Neural progenitor cell (in vitro differentiated cells): ENCODE measurements around the gene PXDC1. TPM values are rescaled to one million over a fixed set of nuclear protein-coding genes. Genes with fewer than 3 reads are reported as not detected.

Experiments used
- DNase-seq: peaks from one replicate; pipeline ENCODE4 v3.0.0-alpha.2; 2016; ENCODE audit warnings: low spot score
- H2AFZ ChIP-seq: fragments of 200-600 bp; sonication (generic); replicated peaks from 2 replicates; pipeline ENCODE4 v1.6.1; 2016; ENCODE audit warnings: antibody characterized with exemption
- H3F3A ChIP-seq: fragments of 200-600 bp; sonication (generic); 2 replicates; pipeline ENCODE4 v1.6.1; 2016; ENCODE audit warnings: antibody characterized with exemption, low read depth
- H3K27ac ChIP-seq: fragments of 200-600 bp; sonication (generic); 2 replicates; pipeline ENCODE4 v1.5.1; 2016; ENCODE audit warnings: mild to moderate bottlenecking
- H3K27me3 ChIP-seq: fragments of 200-600 bp; sonication (generic); 2 replicates; pipeline ENCODE4 v1.6.1; 2016; ENCODE audit warnings: mild to moderate bottlenecking, moderate library complexity
- H3K36me3 ChIP-seq: fragments of 200-600 bp; sonication (generic); 2 replicates; pipeline ENCODE4 v1.5.1; 2016
- H3K4me1 ChIP-seq: fragments of 200-600 bp; sonication (generic); 2 replicates; pipeline ENCODE4 v1.6.1; 2016; ENCODE audit warnings: mixed run types
- H3K4me2 ChIP-seq: fragments of 200-600 bp; sonication (generic); 2 replicates; pipeline ENCODE4 v1.6.1; 2016
- H3K4me3 ChIP-seq: fragments of 200-600 bp; sonication (generic); 2 replicates; pipeline ENCODE4 v1.5.1; 2016
- H3K79me2 ChIP-seq: fragments of 200-600 bp; sonication (generic); 2 replicates; pipeline ENCODE4 v1.6.1; 2016; ENCODE audit warnings: low read depth
- H3K9ac ChIP-seq: fragments of 200-600 bp; sonication (generic); 2 replicates; pipeline ENCODE4 v1.6.1; 2016
- H3K9me3 ChIP-seq: fragments of 200-600 bp; sonication (generic); 2 replicates; pipeline ENCODE4 v1.5.1; 2016; ENCODE audit warnings: low read depth
- H4K20me1 ChIP-seq: fragments of 200-600 bp; sonication (generic); 2 replicates; pipeline ENCODE4 v1.6.1; 2016; ENCODE audit warnings: low read depth
- H3K27ac Mint-ChIP-seq: 3 replicates; pipeline ENCODE4 v1.8.0; 2021; ENCODE audit warnings: mixed read lengths
- H3K27me3 Mint-ChIP-seq: 2 replicates; pipeline ENCODE4 v1.8.0; 2022; ENCODE audit warnings: low read depth, mild to moderate bottlenecking, inconsistent platforms, moderate library complexity, mixed read lengths; ENCODE audit not compliant: insufficient read depth
- H3K36me3 Mint-ChIP-seq: 3 replicates; pipeline ENCODE4 v1.8.0; 2021; ENCODE audit warnings: mixed read lengths
- H3K4me1 Mint-ChIP-seq: 3 replicates; pipeline ENCODE4 v1.8.0; 2021; ENCODE audit warnings: mixed read lengths
- H3K4me3 Mint-ChIP-seq: 3 replicates; pipeline ENCODE4 v1.8.0; 2021; ENCODE audit warnings: mild to moderate bottlenecking, moderate library complexity, mixed read lengths
- H3K9me3 Mint-ChIP-seq: 3 replicates; pipeline ENCODE4 v1.8.0; 2020; ENCODE audit warnings: mixed read lengths
- CTCF ChIP-seq: fragments of 200-600 bp; sonication (generic); IDR thresholded peaks from 2 replicates; pipeline ENCODE4 v1.5.1; 2017; ENCODE audit warnings: antibody characterized with exemption, mild to moderate bottlenecking
- EZH2 ChIP-seq: fragments of 200-600 bp; sonication (generic); IDR thresholded peaks from 2 replicates; pipeline ENCODE4 v1.6.1; 2017; ENCODE audit warnings: antibody characterized with exemption, mild to moderate bottlenecking, moderate library complexity
- EZH2phosphoT487 ChIP-seq: fragments of 200-600 bp; sonication (generic); IDR thresholded peaks from 2 replicates; pipeline ENCODE4 v1.6.1; 2017; ENCODE audit warnings: antibody characterized with exemption
- total RNA-seq: library from RNA; depleted of rRNA; stranded (reverse); fragments of >200 nt; gene quantifications from 2 replicates; pipeline ENCODE4 v1.2.3, GENCODE V29; 2015; ENCODE audit warnings: low replicate concordance

Gene PXDC1
- total RNA-seq, 1 donor from 2014 or later = 2.0 TPM

- Histone ChIP-seq H4K20me1 (no peaks in the 10 kb centered on the region), H3K27ac (no peak overlapping the region), H3K9ac (no peak overlapping the region), H3K4me3 (no peak overlapping the region), H3K4me2 (no peak overlapping the region), H3K9me3 (no peaks in the 10 kb centered on the region), H3K4me1 (peaks cover 9% of the 10 kb centered on the region), H2AFZ (no peak overlapping the region), H3F3A (no peaks in the 10 kb centered on the region), H3K27me3 (no peaks in the 10 kb centered on the region), H3K79me2 (no peaks in the 10 kb centered on the region), H3K36me3 (no peaks in the 10 kb centered on the region)
- TF ChIP-seq EZH2 (no peak), CTCF (no peak), EZH2phosphoT487 (no peak)
- Mint-ChIP-seq H3K4me3 (no peak overlapping the region), H3K9me3 (peaks cover 5% of the 10 kb centered on the region), H3K36me3 (no peaks in the 10 kb centered on the region), H3K27ac (no peak overlapping the region), H3K27me3 (peaks cover 5% of the 10 kb centered on the region), H3K4me1 (peaks cover 28% of the 10 kb centered on the region)
- no peak for DNase-seq
Measured at GRCh38 chr6:3766214-3766613, 14.7 kb upstream of the PXDC1 start.

GRCh38 chr6:3765415-3765814 is 13.9 kb upstream of the PXDC1 start:
- H3K79me2 ChIP-seq = no peaks in the 10 kb centered on the region
- Mint-ChIP-seq H3K27ac (no peak overlapping the region), H3K4me1 (peaks cover 20% of the 10 kb centered on the region), H3K9me3 (peaks cover 5% of the 10 kb centered on the region), H3K27me3 (peaks cover 5% of the 10 kb centered on the region), H3K4me3 (no peak overlapping the region), H3K36me3 (no peaks in the 10 kb centered on the region)
- no peak overlapping the region for H3K4me3 ChIP-seq
- H3K4me2 ChIP-seq = no peak overlapping the region
- no peak for DNase-seq
- no peak overlapping the region for H3K9ac ChIP-seq
- no peak overlapping the region for H2AFZ ChIP-seq
- H3K27ac ChIP-seq = no peak overlapping the region
- H3F3A ChIP-seq = no peaks in the 10 kb centered on the region
- peaks cover 6% of the 10 kb centered on the region for H3K4me1 ChIP-seq
- H3K9me3 ChIP-seq = no peaks in the 10 kb centered on the region
- TF ChIP-seq EZH2phosphoT487 (no peak), CTCF (no peak), EZH2 (no peak)
- H4K20me1 ChIP-seq = no peaks in the 10 kb centered on the region
- H3K27me3 ChIP-seq = no peaks in the 10 kb centered on the region
- no peaks in the 10 kb centered on the region for H3K36me3 ChIP-seq

- peaks cover 13% of the 10 kb centered on the region for H3K4me1 Mint-ChIP-seq
- no peaks in the 10 kb centered on the region for H3F3A ChIP-seq
- no peaks in the 10 kb centered on the region for H3K36me3 Mint-ChIP-seq
- H3K36me3 ChIP-seq = no peaks in the 10 kb centered on the region
- H3K9me3 Mint-ChIP-seq = peaks cover 5% of the 10 kb centered on the region
- DNase-seq = no peak
- no peaks in the 10 kb centered on the region for H4K20me1 ChIP-seq
- peaks cover 5% of the 10 kb centered on the region for H3K27me3 Mint-ChIP-seq
- no peak overlapping the region for H3K27ac ChIP-seq
- no peak overlapping the region for H3K27ac Mint-ChIP-seq
- H3K79me2 ChIP-seq = no peaks in the 10 kb centered on the region
- H3K9me3 ChIP-seq = no peaks in the 10 kb centered on the region
- no peaks in the 10 kb centered on the region for H3K4me1 ChIP-seq
- H3K9ac ChIP-seq = no peak overlapping the region
- no peaks in the 10 kb centered on the region for H3K27me3 ChIP-seq
- H3K4me2 ChIP-seq = no peak overlapping the region
- no peak for TF ChIP-seq CTCF
- no peak for TF ChIP-seq EZH2phosphoT487
- TF ChIP-seq EZH2 = no peak
- H3K4me3 Mint-ChIP-seq = no peak overlapping the region
- H2AFZ ChIP-seq = no peak overlapping the region
- H3K4me3 ChIP-seq = no peak overlapping the region
Measured at GRCh38 chr6:3764516-3765335, 13.2 kb upstream of the PXDC1 start.
